NAMALWA (cell line): Measurements from ENCODE around the gene KRTAP4-11.
"Not testable (repeated sequence)": the region's sequence is repeated elsewhere in the genome, so short reads cannot be mapped to it uniquely, and the experiment has no call there.

Source experiments
- DNase-seq: peaks from one replicate; pipeline ENCODE4 v3.0.0-alpha.2; 2015; ENCODE audit warnings: low spot score

Gene KRTAP4-11

DNA sequence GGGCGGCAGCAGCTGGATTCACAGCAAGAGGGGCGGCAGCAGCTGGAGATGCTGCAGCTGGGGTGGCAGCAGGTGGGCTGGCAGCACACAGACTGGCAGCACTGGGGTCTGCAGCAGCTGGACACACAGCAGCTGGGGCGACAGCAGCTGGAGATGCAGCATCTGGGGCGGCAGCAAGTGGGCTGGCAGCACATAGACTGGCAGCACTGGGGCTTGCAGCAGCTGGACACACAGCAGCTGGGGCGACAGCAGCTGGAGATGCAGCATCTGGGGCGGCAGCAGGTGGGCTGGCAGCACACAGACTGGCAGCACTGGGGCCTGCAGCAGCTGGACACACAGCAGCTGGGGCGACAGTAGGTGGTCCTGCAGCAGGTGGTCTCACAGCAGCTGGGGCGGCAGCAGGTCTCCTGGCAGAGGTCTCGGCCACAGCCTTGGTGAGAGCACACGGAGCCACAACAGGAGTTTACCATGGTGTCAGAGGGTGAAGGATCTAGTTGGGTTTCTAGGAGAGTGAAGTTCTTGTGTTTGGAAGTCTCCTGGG, at the start of gene KRTAP4-11:
Gene KRTAP4-11, minus strand, starts transcription at position 528 of the 541 bp plus-strand sequence. Its CDS starts 58 bp downstream, at position 470.
- DNase-seq: not testable (repeated sequence)

DNA sequence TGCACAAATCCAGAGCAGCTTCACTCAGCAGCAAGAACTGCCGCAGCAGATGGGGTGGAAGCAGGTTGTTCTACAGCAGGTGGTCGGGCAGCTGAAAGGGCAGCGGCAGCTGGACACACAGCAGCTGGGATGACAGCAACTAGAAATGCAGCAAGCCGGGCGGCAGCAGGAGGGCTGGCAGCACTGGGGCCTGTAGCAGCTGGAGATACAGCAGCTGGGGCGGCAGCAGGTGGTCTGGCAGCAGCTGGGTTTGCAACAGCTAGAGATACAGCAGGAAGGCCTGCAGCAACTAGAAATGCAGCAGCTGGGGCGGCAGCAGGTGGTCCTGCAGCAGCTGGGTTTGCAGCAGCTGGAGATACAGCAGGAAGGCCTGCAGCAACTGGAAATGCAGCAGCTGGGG, 49.4 kb upstream of the KRTAP4-11 start:
- DNase-seq: no peak

DNA sequence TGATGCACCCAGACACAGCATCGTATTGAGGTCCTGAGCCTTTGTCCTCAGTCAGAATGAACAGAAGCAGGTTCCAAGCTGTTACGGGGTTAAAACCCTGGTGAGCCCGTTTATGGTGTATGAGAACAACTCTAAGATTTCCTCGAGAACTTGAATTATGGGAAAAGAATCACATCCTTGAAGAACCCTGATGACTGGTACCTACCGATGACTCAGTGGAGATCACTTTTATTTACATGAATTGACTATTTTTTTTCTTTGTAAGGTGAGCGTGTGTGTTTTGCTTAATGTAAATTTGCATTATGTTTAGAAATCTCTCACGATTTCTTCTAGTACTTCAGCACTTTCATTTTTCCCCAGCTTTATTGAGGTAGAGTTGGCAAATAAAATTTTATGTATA, 45.7 kb upstream of the KRTAP4-11 start:
- no peak for DNase-seq

DNA sequence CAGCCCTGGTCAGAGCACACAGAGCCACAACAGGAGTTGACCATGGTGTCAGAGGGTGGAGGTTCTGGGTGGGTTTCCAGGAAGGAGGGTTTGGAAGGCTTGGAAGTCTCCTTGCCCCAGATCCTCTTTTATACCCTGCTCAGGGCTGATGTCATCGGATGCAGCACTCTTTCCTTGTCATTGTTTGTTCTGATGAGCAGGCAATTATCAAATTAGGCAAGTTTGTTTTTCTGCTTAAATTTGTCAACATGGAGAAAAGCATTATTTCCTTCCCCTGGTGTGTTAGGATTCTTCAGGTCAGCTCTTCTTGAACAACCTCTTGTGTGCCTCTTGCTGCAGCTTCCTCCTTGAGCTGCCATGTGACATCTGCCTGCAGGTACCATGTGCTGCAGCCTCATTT, 42.5 kb upstream of the KRTAP4-11 start, which contains the start of gene KRTAP4-4:
Gene KRTAP4-4, minus strand, starts transcription at position 101 of the 400 bp plus-strand sequence. Its CDS starts 57 bp downstream, at position 44.
- DNase-seq: no peak

DNA sequence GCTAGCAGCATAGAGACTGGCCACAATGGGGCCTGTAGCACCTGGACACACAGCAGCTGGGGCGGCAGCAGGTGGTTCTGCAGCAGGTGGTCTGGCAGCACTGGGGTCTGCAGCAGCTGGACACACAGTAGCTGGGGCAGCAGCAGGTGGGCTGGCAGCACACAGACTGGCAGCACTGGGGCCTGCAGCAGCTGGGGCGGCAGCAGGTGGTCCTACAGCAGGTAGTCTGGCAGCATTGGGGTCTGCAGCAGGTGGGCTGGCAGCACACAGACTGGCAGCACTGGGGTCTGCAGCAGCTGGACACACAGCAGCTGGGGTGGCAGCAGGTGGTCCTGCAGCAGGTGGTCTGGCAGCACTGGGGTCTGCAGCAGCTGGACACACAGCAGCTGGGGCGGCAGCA, 42.0 kb upstream of the KRTAP4-11 start:
- DNase-seq: not testable (repeated sequence)

DNA sequence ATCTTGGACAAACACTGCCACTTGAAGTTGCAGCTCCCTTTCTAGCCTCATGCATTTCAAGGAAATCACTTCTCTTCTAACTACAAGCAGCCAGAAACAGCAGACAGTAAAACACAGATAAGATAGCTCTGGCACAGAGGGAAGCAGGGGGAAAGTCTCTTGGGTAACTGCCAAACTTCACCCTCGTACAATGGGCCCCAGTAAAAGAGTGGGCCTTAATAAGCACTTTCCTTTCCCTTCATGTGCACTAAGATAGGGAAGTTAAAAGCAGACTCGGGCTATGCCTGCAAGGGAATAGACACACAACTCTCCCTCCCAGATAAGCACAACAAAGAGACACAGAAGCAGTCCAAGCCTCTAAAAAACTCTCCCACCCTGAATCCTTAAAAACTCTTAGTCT, 35.7 kb upstream of the KRTAP4-11 start:
- no peak for DNase-seq

DNA sequence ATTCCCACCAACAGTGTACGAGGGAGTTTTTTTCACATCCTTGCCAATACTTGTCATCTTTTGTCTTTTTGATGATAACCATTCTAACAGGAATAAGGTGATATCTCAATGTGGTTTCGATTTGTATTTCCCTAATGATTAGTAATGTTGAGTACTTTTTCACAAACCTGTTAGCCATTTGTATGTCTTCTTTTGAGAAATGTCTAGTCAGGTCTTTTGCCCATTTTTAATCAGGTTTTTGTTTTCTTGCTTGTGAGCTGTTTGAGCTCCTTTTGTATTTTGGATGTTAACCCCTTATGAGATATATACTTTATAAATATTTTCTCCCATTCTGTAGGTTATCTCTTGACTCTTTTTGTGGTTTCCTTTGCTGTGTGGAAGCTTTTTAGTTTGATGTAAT, 33.4 kb upstream of the KRTAP4-11 start:
- DNase-seq: no peak

DNA sequence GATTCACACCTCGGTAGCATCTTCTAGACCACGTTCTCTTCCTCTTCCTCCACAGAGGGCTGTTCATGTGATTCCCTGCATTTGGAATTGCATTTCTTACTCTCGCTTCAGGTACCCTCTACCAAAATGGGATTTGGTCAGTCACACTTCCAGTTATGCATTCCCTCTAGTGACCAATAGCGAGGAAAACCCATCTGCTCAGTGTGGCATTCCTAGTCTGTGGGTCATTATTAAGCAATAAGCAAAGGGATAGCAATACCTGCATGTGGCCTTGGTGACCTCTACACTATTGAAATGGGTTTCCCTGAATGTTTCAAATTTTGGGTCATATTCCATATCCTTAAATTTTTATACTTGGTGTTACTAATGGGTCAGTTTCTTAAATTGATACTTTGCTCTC, 31.9 kb upstream of the KRTAP4-11 start:
- DNase-seq: no peak

DNA sequence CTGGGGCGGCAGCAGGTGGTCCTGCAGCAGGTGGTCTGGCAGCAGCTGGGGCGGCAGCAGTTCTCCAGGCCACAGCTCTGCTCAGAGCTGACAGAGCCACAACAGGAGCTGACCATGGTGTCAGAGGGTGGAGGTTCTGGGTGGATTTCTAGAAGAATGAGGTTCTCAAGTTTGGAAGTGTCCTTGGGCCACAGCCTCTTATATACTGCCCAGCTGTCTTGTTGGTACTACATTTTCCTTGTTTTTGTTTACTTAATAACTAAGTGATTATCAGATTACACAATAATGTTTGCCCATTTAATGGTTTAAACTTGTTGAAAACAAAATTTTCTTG, 31.4 kb upstream of the KRTAP4-11 start, which contains the start of gene KRTAP4-5:
Gene KRTAP4-5, minus strand, starts transcription at position 174 of the 334 bp plus-strand sequence. Its CDS starts 58 bp downstream, at position 116.
- DNase-seq: no peak

DNA sequence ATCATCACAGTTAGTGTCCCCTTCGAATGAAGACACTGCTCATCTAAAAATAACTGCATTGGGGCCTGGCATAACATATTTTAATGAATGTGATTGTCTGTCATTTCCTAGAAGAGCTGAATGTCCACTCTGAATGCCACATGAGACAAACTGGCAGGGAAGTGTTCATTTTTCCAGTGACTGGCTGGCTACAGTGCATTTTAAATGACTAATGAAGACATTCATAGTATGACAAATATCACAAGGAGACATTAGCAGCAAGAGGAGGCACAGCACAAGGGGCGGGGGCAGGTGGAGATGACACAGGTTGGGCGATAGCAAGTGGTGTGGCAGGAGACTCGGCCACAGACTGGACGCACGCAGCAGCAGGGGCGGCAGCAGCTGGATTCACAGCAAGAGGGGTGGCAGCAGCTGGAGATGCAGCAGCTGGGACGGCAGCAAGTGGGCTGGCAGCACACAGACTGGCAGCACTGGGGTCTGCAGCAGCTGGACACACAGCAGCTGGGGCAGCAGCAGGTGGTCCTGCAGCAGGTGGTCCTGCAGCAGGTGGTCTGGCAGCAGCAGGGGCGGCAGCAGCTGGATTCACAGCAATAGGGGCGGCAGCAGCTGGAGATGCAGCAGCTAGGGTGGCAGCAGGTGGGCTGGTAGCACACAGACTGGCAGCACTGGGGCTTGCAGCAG, 30.9 kb upstream of the KRTAP4-11 start:
- DNase-seq: not testable (repeated sequence)

DNA sequence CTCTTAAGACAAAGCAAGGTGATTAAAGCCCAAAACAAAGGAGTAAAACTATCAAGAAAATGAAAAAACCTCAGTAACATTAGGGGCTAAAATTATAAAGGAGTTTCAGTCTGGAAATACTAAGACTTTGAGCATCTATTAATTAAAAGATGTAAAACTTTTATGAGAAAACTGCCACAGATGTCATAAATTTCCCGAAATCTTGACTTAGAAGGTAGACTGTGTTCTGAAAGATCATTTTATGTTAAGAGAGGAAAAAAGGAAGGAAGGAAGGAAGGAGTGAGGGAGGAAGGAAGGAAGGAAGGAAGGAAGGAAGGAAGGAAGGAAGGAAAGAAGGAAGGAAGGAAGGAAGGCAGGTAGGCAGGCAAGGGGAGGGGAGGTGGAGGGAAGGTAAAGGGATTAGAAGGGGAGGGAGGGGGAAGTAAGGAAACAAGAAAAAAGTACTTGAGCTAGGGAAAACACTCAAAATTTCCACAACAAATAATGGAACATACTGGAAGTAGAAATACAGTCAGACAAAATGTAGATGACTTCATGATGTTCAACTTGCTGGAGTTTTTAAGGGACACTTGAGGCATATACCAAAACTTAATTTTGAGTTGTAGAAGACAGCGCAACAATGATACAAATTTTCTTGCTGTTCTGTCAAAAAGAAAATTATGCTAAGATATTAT, 29.5 kb upstream of the KRTAP4-11 start:
- no peak for DNase-seq

DNA sequence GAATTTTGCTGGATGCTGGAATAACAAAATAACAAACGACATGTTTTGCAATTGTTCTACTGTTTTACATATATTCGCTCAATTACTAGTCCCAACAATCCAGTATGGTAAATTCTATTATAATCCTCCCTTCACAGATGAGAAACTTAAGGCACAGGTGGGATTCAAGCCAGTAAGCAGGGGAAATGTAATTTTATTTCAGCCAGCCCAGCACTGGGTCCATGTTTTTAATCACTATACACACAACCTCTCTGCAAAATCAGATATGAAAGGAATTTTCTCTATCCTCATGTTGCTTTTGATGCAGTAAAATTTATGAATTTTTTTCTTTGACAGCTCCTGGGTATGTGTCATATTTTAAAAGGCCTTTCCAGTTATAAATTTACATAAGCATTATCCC, 27.1 kb upstream of the KRTAP4-11 start:
- DNase-seq: no peak

DNA sequence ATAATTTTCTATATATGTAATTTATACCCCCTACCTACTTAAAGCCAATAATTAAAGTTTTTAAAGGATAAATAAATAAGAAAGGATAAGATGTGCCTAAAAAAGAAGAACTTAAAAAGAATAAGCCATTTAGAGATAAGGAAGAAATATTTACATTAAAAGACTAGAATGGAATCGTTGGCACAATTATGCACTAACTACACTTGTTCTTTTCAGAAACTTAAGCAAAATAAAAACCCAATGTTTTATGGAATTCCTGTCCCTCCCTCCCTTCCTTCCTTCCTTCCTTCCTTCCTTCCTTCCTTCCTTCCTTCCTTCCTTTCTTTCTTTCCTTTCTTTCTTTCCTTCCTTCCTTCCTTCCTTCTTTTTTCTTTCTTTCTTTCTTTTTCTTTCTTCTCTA, 26.7 kb upstream of the KRTAP4-11 start:
- no peak for DNase-seq

DNA sequence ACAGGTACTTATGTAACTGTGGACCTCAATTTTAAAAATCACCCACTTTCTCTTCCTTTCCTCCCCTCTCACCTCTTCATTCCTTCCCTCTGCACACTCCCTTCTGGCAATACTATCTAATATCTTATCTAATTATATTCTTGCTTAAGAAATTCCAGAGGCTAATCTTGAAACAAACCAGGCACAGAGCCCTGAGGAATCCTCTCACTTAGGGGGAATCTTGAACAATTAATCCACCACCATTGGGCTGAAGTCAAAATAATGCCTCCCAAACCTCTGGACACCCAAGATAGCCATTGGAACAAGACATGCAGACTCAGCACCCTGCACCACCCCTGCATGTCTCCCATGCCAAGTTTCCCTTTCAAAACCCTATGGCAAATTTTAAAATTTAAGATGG, 23.2 kb upstream of the KRTAP4-11 start:
- no peak for DNase-seq

DNA sequence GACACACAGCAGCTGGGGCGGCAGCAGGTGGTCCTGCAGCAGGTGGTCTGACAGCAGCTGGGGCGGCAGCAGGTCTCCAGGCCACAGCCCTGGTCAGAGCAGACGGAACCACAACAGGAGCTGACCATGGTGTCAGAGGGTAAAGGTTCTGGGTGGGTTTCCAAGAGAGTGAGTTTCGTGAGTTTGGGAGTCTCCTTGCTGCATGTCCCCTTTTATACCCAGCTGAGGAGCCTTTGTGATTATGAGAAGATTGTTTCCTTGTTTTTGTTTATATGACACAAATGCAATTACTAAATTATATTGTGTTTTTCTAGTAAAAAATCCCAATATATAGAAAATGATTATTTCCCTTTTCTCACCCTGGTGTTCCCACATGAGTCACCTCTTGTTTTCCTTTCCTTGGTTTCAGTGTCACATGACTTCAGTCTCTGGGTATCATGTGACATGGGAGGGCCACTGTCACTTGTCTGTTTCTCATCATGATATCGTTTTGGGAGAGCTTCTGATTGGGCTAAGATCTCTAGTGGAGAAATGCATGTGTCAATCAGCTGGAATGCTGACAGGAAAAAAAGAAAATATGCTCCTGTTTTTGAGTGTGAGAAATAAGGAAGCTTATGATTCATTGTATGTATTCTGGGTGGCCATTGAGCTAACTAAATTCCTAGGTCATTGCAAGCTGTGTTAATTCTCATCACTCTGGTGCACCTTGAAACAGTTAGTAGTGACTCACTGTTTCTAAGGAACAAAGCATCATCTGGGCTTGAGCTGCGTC, 22.4 kb upstream of the KRTAP4-11 start, which contains the start of gene KRTAP4-6:
Gene KRTAP4-6, minus strand, starts transcription at position 185 of the 772 bp plus-strand sequence. Its CDS starts 57 bp downstream, at position 128.
- DNase-seq: no peak

DNA sequence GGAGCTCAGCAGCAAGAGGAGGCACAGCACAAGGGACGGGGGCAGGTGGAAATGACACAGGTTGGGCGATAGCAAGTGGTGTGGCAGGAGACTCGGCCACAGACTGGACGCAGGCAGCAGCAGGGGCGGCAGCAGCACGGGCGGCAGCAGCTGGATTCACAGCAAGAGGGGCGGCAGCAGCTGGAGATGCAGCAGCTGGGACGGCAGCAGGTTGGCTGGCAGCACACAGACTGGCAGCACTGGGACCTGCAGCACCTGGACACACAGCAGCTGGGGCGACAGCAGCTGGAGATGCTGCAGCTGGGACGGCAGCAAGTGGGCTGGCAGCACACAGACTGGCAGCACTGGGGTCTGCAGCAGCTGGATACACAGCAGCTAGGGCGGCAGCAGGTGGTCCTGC, 21.7 kb upstream of the KRTAP4-11 start:
- DNase-seq: not testable (repeated sequence)

DNA sequence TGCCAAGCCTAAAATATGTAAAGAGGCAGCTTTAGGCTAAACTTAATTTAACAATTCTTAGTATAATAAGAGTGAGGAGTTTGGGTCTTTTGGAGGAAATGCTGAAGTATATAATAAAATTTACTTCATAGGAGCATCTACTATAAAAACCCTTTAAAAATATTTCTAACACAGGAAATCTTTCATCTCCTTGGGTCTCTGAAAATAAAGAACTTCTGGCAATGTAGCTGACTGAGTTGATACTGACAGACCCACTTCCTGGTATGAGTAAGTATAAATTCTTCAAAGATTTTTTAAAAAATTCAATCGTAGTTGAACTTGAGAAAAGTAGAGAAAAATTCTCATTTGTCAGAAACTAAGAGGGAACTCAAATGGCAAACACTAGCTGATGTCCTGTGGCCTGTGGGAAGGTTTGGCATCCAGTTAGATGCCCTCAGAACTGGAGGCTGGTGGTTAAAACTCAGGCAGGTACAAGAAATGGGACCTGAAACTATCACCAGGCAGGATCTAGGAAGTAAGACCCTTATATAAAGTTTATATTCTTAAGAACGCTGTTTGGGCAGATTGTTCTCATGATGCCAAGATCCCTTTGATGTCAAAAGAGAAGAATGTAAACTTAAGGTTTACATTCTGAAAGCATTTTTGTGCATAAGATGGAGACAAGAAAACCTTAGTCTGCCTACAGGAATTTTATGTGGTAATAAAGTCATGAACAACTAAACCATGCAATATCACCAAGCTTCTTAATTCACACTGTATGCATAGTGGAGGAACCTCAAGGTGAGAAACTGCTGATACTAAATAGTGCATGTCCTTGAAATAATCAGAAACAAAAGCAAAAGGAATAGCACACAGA, 15.9 kb upstream of the KRTAP4-11 start:
- no peak for DNase-seq

DNA sequence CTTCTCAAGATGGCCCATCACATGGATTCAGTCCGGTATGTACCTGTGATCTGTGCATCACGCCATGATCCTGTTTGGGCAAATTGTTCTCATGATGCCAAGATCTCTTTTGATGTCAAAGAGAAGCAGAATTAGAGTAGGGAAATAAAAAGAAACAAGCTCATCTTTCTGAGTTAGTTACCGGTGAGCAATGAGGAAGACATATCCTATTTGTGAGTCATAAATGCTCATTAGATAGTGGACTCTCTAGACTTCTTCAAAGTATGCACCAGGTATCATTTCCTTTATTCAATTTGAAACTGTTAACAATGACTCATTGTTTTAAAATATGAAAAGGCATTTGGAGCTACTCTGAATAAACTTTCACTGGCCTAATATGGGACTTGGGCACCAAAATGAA, 13.8 kb upstream of the KRTAP4-11 start:
- no peak for DNase-seq

DNA sequence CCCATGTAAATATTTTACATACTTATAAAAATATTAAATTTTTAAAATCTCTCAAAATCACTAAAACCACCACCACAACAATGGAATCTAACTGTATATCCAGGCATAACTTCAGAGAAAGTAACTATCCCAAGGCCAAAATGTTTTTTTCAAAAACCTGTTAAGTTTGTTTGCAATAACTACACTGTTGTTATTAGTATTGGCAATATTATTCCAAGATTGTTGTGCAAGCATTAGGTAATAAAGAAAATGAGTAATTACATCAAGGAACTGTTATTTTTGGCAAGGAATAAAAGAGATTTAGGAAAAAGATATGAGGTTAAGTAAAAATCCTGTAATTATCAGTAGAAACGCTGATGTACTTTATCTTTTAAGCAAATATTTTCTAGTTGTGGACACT, 9.2 kb upstream of the KRTAP4-11 start:
- no peak for DNase-seq

DNA sequence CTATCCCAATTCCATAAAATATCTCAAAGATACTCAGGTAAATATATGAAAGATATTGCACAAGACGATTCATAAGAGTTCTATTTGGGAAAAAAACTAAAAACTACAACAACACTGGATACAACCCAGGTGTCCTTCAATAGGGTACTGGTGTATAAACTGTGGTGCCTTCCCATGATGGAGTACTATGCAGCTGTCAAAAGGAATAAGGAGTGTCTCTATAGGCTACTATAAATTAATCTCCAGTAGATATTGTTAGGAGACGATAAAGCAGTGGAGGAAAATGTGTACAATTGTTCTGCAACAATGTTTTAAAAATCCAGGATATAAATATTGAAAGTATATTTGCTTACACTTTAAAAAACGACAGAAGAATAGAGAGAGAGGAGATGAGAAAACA, 8.2 kb upstream of the KRTAP4-11 start:
- DNase-seq: no peak

DNA sequence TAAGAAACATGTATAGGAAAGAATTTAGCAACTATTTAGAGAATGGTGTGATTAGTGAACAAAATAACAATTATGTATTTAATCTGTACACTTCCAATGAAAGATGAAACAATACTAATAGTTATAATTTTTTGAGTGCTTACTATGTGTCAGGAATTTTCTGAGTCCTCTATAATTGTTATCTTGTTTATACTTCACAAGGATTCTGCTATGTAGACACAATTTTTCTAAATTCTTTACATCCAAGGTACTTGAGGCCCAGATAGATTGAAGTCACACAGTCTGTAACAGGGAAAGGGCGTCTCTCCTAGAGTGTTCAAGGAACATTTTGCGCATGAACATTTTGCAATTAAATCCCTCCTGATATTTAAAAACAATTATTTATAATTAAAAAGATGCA, 6.9 kb upstream of the KRTAP4-11 start:
- no peak for DNase-seq

DNA sequence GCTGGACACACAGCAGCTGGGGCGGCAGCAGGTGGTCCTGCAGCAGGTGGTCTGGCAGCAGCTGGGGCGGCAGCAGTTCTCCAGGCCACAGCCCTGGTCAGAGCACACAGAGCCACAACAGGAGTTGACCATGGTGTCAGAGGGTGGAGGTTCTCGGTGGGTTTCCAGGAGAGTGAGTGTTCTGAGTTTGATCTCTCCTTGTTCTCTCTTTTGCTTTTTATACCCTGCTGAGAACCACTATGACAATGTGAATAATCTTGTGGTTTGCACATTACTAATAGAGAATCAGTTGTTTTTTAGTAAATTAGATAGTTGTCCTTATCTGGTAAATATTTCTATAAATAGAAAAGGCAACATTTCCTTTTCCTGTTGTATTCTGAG, 5.8 kb upstream of the KRTAP4-11 start, which contains the start of gene KRTAP4-12:
Gene KRTAP4-12, minus strand, starts transcription at position 192 of the 381 bp plus-strand sequence. Its CDS starts 60 bp downstream, at position 132.
- not testable (repeated sequence) for DNase-seq
